Epithelial cell of esophagus (primary cell): ENCODE data around the gene GNAQ.

Experiments used
- DNase-seq: peaks from one replicate; pipeline ENCODE4 v3.0.0; 2010; ENCODE audit warnings: low read depth
- H3K4me3 ChIP-seq: 2 replicates; pipeline ENCODE4 v1.5.1; 2011; ENCODE audit warnings: mild to moderate bottlenecking, low read length, control low read depth
- CTCF ChIP-seq: IDR thresholded peaks from 2 replicates; pipeline ENCODE4 v1.5.1; 2011; ENCODE audit warnings: low read depth, mild to moderate bottlenecking, low read length, control low read depth, inconsistent platforms; ENCODE audit not compliant: insufficient read depth; ENCODE audit errors: missing control alignments

GNAQ gene

GRCh38 chr9:77987081-77987656, 44.4 kb downstream of the GNAQ start:
- no peak overlapping the region for H3K4me3 ChIP-seq
- TF ChIP-seq CTCF: no peak
- DNase-seq: no peak

GRCh38 chr9:77985996-77986395, 45.6 kb downstream of the GNAQ start:
- DNase-seq: no peak
- TF ChIP-seq CTCF: no peak
- no peak overlapping the region for H3K4me3 ChIP-seq

- no peak for TF ChIP-seq CTCF
- DNase-seq: no peak
- no peak overlapping the region for H3K4me3 ChIP-seq
Measured at GRCh38 chr9:77983320-77983662, 48.3 kb downstream of the GNAQ start.

GRCh38 chr9:77982581-77983319, 48.9 kb downstream of the GNAQ start:
- H3K4me3 ChIP-seq: no peak overlapping the region
- TF ChIP-seq CTCF: no peak
- no peak for DNase-seq

GRCh38 chr9:77981907-77982306, 49.7 kb downstream of the GNAQ start:
- no peak for TF ChIP-seq CTCF
- peak; percentile 50 for DNase-seq
- no peak overlapping the region for H3K4me3 ChIP-seq

GRCh38 chr9:77981332-77981731, 50.3 kb downstream of the GNAQ start:
- TF ChIP-seq CTCF: no peak
- peak; percentile 96 for DNase-seq
- H3K4me3 ChIP-seq: no peak overlapping the region

- no peak for TF ChIP-seq CTCF
- H3K4me3 ChIP-seq: no peak overlapping the region
- peak; percentile 66 for DNase-seq
Measured at GRCh38 chr9:77980622-77981021, 51.0 kb downstream of the GNAQ start.
